ENCODE results near the gene INMT.

The INMT gene

GRCh38 chr7:30744075-30744417 lies 7.9 kb upstream of the INMT start:
- H4K20me1 ChIP-seq (ENCODE audit: insufficient read depth, low read length, poor library complexity, severe bottlenecking): no peaks in the 10 kb centered on the region
- no peaks in the 10 kb centered on the region for H3F3A ChIP-seq (ENCODE audit: low read depth)
- H3K9ac ChIP-seq (ENCODE audit: low read depth, low read length, poor library complexity, severe bottlenecking): no peak overlapping the region
- TF ChIP-seq CTCF (conservative IDR thresholded peaks at IDR 0.05; ENCODE audit: low read length) (no peak), EZH2phosphoT487 (IDR thresholded peaks at IDR 0.05; ENCODE audit: borderline replicate concordance) (no peak)
- no peaks in the 10 kb centered on the region for H3K36me3 ChIP-seq (ENCODE audit: insufficient read depth, low read length)
- H3K79me2 ChIP-seq (ENCODE audit: insufficient read depth, low read length): no peaks in the 10 kb centered on the region
- H3K27me3 ChIP-seq (ENCODE audit: insufficient read depth, low read length, poor library complexity, severe bottlenecking): no peaks in the 10 kb centered on the region
- H3K9me3 ChIP-seq (ENCODE audit: insufficient read depth, low read depth, low read length): no peaks in the 10 kb centered on the region
- no peak overlapping the region for H2AFZ ChIP-seq (ENCODE audit: low read length)
- no peak overlapping the region for H3K4me3 ChIP-seq (ENCODE audit: low read length, poor library complexity, severe bottlenecking)
- no peak overlapping the region for H3K4me2 ChIP-seq (ENCODE audit: low read depth, low read length, poor library complexity, severe bottlenecking)
- no peaks in the 10 kb centered on the region for H3K4me1 ChIP-seq (ENCODE audit: insufficient read depth, low read length, poor library complexity, severe bottlenecking)
- H3K9me2 ChIP-seq (replicated peaks; ENCODE audit: low read depth, low read length): no peaks in the 10 kb centered on the region

GRCh38 chr7:30745261-30745941 lies 6.5 kb upstream of the INMT start:
- Histone ChIP-seq H3K9me3 (ENCODE audit: insufficient read depth, low read depth, low read length) (no peaks in the 10 kb centered on the region), H3K4me3 (ENCODE audit: low read length, poor library complexity, severe bottlenecking) (no peak overlapping the region), H3K79me2 (ENCODE audit: insufficient read depth, low read length) (no peaks in the 10 kb centered on the region), H3K9ac (ENCODE audit: low read depth, low read length, poor library complexity, severe bottlenecking) (no peak overlapping the region), H3F3A (ENCODE audit: low read depth) (no peaks in the 10 kb centered on the region), H3K4me1 (ENCODE audit: insufficient read depth, low read length, poor library complexity, severe bottlenecking) (no peaks in the 10 kb centered on the region), H3K27me3 (ENCODE audit: insufficient read depth, low read length, poor library complexity, severe bottlenecking) (no peaks in the 10 kb centered on the region), H2AFZ (ENCODE audit: low read length) (no peak overlapping the region), H3K9me2 (replicated peaks; ENCODE audit: low read depth, low read length) (no peaks in the 10 kb centered on the region), H4K20me1 (ENCODE audit: insufficient read depth, low read length, poor library complexity, severe bottlenecking) (no peaks in the 10 kb centered on the region), H3K36me3 (ENCODE audit: insufficient read depth, low read length) (no peaks in the 10 kb centered on the region), H3K4me2 (ENCODE audit: low read depth, low read length, poor library complexity, severe bottlenecking) (no peak overlapping the region)
- no peak for TF ChIP-seq CTCF (conservative IDR thresholded peaks at IDR 0.05; ENCODE audit: low read length)
- TF ChIP-seq EZH2phosphoT487 (IDR thresholded peaks at IDR 0.05; ENCODE audit: borderline replicate concordance): no peak

- H3K4me3 ChIP-seq (ENCODE audit: low read length, poor library complexity, severe bottlenecking): no peak overlapping the region
- no peaks in the 10 kb centered on the region for H3K79me2 ChIP-seq (ENCODE audit: insufficient read depth, low read length)
- H3K4me2 ChIP-seq (ENCODE audit: low read depth, low read length, poor library complexity, severe bottlenecking): no peak overlapping the region
- H3K9me2 ChIP-seq (replicated peaks; ENCODE audit: low read depth, low read length): no peaks in the 10 kb centered on the region
- no peaks in the 10 kb centered on the region for H3K9me3 ChIP-seq (ENCODE audit: insufficient read depth, low read depth, low read length)
- H3K27me3 ChIP-seq (ENCODE audit: insufficient read depth, low read length, poor library complexity, severe bottlenecking): no peaks in the 10 kb centered on the region
- H3K36me3 ChIP-seq (ENCODE audit: insufficient read depth, low read length): no peaks in the 10 kb centered on the region
- H4K20me1 ChIP-seq (ENCODE audit: insufficient read depth, low read length, poor library complexity, severe bottlenecking): no peaks in the 10 kb centered on the region
- no peak overlapping the region for H2AFZ ChIP-seq (ENCODE audit: low read length)
- no peaks in the 10 kb centered on the region for H3F3A ChIP-seq (ENCODE audit: low read depth)
- no peak for TF ChIP-seq CTCF (conservative IDR thresholded peaks at IDR 0.05; ENCODE audit: low read length)
- no peak for TF ChIP-seq EZH2phosphoT487 (IDR thresholded peaks at IDR 0.05; ENCODE audit: borderline replicate concordance)
- no peak overlapping the region for H3K9ac ChIP-seq (ENCODE audit: low read depth, low read length, poor library complexity, severe bottlenecking)
- no peaks in the 10 kb centered on the region for H3K4me1 ChIP-seq (ENCODE audit: insufficient read depth, low read length, poor library complexity, severe bottlenecking)
These were observed 1.9 kb upstream of the INMT start for GRCh38 chr7:30750010-30750409.
